ENCODE results near the gene FLNC.

FLNC gene

GRCh38 chr7:128801667-128802418 is 28.4 kb upstream of the FLNC start:
- DNase-seq: no peak

- no peak for DNase-seq
These were observed 25.7 kb upstream of the FLNC start for GRCh38 chr7:128804484-128804883.

- DNase-seq: no peak
These were observed 25.0 kb upstream of the FLNC start for GRCh38 chr7:128805225-128805624.

- DNase-seq: no peak
These were observed 23.0 kb upstream of the FLNC start for GRCh38 chr7:128807191-128807590.

GRCh38 chr7:128809363-128809762 is 20.8 kb upstream of the FLNC start:
- no peak for DNase-seq

GRCh38 chr7:128810473-128810872 is 19.7 kb upstream of the FLNC start:
- no peak for DNase-seq

- DNase-seq: no peak
These were observed 19.2 kb upstream of the FLNC start for GRCh38 chr7:128810997-128811396.

- DNase-seq: no peak
These were observed 18.4 kb upstream of the FLNC start for GRCh38 chr7:128811631-128812430.

GRCh38 chr7:128812514-128813168 is 17.6 kb upstream of the FLNC start:
- DNase-seq: no peak

GRCh38 chr7:128814499-128814898 is 15.7 kb upstream of the FLNC start:
- DNase-seq: no peak

GRCh38 chr7:128815289-128815942 is 14.8 kb upstream of the FLNC start:
- DNase-seq: no peak

- DNase-seq: no peak
These were observed 11.5 kb upstream of the FLNC start for GRCh38 chr7:128818694-128819093.

- DNase-seq: no peak
These were observed 8.5 kb upstream of the FLNC start for GRCh38 chr7:128821724-128822123.

- no peak for DNase-seq
These were observed 3.7 kb upstream of the FLNC start for GRCh38 chr7:128826512-128826911.

- DNase-seq: no peak
These were observed 3.3 kb upstream of the FLNC start for GRCh38 chr7:128826916-128827247.

- DNase-seq: no peak
These were observed 2.8 kb upstream of the FLNC start for GRCh38 chr7:128827248-128827958.

- no peak for DNase-seq
These were observed 2.1 kb upstream of the FLNC start for GRCh38 chr7:128827971-128828711.

- no peak for DNase-seq
These were observed 627 bp upstream of the FLNC start for GRCh38 chr7:128829391-128830166.

GRCh38 chr7:128831178-128831993 is 1.2 kb downstream of the FLNC start:
- no peak for DNase-seq

All from stimulated activated CD4-positive, alpha-beta T cell treated with anti-CD3 and anti-CD28 coated beads, Interleukin-12 subunit alpha, Interleukin-12 subunit beta, amount 100 ng/mL, for 4 hours (primary cell).